ENCODE results near the gene HYPK.

The HYPK gene

GRCh38 chr15:43772624-43773023 is 27.8 kb upstream of the HYPK start:
- TF ChIP-seq CTCF (IDR thresholded peaks at IDR 0.05; ENCODE audit: low read depth, low read length), result no peak
- DNase-seq (ENCODE audit: extremely low read depth, low read depth), result no peak

GRCh38 chr15:43774062-43774461 is 26.3 kb upstream of the HYPK start:
- DNase-seq (ENCODE audit: extremely low read depth, low read depth), result no peak
- no peak for TF ChIP-seq CTCF (IDR thresholded peaks at IDR 0.05; ENCODE audit: low read depth, low read length)

- no peak for DNase-seq (ENCODE audit: extremely low read depth, low read depth)
- peak; percentile 11 for TF ChIP-seq CTCF (IDR thresholded peaks at IDR 0.05; ENCODE audit: low read depth, low read length)
Observed at GRCh38 chr15:43775411-43775965, 24.9 kb upstream of the HYPK start.

- DNase-seq (ENCODE audit: extremely low read depth, low read depth), result no peak
- TF ChIP-seq CTCF (IDR thresholded peaks at IDR 0.05; ENCODE audit: low read depth, low read length), result no peak
Observed at GRCh38 chr15:43776101-43776717, 24.2 kb upstream of the HYPK start.

GRCh38 chr15:43776718-43777266 is 23.6 kb upstream of the HYPK start, which contains the start of gene ELL3:
Gene ELL3 (minus strand): TSS chr15:43776966. CDS start chr15:43776901, 65 bp downstream.
- no peak for TF ChIP-seq CTCF (IDR thresholded peaks at IDR 0.05; ENCODE audit: low read depth, low read length)
- no peak for DNase-seq (ENCODE audit: extremely low read depth, low read depth)

GRCh38 chr15:43777267-43777914 is 23.0 kb upstream of the HYPK start:
- no peak for DNase-seq (ENCODE audit: extremely low read depth, low read depth)
- peak; percentile 92 for TF ChIP-seq CTCF (IDR thresholded peaks at IDR 0.05; ENCODE audit: low read depth, low read length)

GRCh38 chr15:43779016-43779415 is 21.4 kb upstream of the HYPK start:
- no peak for TF ChIP-seq CTCF (IDR thresholded peaks at IDR 0.05; ENCODE audit: low read depth, low read length)
- DNase-seq (ENCODE audit: extremely low read depth, low read depth), result no peak

Measured in AG09319 (cell line).